NCI-H524 treated with DMSO at 0.1 percent for 48 hours (cell line): Measurements from ENCODE around the gene MAGEB6.
"Not testable (repeated sequence)": the region's sequence is repeated elsewhere in the genome, so short reads cannot be mapped to it uniquely, and the experiment has no call there.

Experiments used
- DNase-seq: peaks from one replicate; lab custom pipeline; 2025; lab: John Stamatoyannopoulos, UW

MAGEB6 gene, protein sequence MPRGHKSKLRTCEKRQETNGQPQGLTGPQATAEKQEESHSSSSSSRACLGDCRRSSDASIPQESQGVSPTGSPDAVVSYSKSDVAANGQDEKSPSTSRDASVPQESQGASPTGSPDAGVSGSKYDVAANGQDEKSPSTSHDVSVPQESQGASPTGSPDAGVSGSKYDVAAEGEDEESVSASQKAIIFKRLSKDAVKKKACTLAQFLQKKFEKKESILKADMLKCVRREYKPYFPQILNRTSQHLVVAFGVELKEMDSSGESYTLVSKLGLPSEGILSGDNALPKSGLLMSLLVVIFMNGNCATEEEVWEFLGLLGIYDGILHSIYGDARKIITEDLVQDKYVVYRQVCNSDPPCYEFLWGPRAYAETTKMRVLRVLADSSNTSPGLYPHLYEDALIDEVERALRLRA

DNA sequence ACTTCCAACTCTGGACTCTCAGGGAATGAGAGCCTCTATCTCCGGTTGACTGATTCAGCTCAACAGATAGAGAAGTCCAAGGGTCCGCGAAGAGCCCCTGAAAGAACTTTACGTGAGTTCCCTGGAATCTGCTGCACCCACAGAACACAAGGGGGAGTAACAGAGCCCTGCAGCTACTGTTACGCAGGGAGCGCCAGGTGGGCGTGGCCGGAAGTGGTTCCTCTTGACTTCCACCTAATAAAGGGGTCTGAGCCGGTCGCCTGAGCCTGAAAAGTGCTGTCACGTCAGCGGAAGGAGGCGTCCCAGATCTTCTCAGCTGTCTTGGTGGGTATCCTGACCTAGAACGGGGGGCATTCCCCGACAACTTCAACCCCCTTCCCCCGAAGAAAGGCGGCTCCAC lies at the start of gene MAGEB6:
TSS of gene MAGEB6 (plus strand) at position 237 of the 400 bp plus-strand sequence. CDS start 1,407 bp downstream, outside the sequence.
- no peak for DNase-seq

DNA sequence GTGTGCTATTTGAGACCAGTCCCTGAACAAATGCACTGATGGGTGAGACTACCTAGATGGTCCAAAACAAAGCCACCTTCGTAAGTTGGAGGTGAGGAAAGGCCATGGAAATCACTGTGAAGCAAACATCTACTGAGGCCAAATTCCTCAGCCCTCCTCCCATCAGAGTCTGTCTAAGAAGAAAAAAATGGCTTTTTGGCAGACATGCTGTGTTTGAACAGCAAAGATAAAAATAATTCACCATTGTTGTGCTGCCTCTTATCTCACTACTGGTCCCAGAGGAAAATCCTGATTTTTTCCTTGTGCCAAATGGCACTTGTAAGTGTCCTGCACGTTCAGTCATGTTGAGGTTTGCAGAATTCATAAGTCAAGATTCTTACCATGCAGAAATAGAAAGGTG lies 46.2 kb upstream of the MAGEB6 start:
- DNase-seq, result no peak

DNA sequence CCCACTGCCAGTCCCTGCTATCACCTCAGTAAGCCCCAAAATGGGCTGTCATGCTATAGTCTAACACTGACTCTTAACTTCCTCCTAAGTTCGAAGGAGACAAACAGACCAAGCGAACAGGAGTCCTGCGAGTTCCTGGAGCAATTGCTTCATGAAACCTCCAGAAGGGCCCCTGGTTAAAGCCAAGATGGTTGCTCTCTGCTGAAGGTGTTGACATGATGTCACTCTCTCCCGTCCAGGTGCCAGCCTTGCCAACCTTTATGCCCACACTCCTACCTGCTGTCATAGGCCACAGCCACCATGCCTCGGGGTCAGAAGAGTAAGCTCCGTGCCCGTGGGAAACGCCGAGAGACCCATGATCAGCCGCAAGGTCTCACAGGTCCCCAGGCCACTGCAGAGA lies 31.9 kb upstream of the MAGEB6 start, which contains the start of gene MAGEB6B:
TSS of gene MAGEB6B (plus strand) at position 301 of the 400 bp plus-strand sequence. CDS start at position 301, 0 bp downstream.
- no peak for DNase-seq

DNA sequence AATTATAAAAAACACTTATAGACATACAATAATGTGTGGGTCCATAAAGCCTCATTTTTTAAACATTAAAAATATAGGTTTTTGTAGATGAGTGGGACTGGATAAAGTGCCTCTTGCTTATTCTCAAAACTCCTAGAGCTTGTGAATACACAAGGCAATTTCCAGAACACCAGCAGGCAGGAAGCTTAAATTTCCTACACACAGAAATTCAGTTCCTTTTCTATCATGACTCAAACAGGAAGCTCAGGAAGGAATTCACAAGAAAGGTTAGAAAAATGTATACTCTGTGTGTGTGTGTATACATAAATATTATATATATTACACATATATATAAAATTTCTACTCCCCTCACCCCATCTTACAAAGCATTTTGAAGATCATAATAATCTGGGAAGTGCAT lies 11.3 kb downstream of the MAGEB6 start:
- no peak for DNase-seq

DNA sequence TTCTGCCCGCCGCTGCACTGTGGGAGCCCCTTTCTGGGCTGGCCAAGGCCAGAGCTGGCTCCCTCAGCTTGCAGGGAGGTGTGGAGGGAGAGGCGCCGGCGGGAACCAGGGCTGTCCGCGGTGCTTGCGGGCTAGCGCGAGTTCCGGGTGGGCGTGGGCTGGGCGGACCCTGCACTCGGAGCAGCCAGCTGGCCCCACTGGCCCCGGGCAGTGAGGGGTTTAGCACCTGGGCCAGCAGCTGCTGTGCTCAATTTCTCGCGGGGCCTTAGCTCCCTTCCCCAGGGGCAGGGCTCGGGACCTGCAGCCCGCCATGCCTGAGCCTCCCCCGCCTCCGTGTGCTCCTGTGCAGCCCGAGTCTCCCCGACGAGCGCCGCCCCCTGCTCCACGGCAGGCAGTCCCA lies 12.5 kb downstream of the MAGEB6 start:
- DNase-seq, result not testable (repeated sequence)

DNA sequence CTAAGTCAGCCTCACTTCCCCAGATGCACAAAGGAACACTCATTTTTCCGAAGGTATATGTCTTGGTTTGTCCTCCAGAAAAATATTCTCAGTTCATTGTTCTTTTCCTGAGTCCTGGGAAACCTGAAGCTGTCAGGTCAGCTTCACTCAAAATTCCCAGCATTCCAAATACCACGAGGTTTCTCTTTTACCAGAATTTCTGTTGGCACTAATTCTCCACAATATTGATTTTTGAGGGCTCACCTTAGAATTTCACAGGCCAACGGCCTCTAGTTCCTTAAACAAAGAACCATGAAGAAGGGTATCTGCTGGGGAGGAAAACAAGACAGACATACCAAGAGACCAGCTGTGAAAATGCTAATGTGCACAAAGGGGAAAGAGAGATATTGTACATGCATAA lies 15.8 kb downstream of the MAGEB6 start:
- DNase-seq, result no peak

DNA sequence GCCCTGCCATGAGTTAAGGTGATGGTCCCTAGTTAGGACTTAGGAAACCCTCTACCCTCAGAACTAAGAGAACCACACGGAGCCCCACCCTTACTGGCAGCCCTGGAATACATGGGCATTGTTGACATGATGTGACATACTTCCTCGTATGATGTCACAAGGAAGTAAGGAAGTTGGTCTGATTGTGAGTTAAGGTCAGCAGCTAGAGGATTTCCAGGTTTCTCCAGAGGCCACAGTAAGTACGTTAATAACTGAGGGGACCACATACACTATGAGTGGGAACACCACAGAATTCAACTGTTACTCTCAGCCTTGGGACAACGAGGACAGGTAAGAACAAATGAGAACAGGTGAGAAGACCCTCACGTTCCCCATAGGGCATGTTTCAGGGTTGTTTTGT lies 23.6 kb downstream of the MAGEB6 start, which contains the start of gene MAGEB5:
TSS of gene MAGEB5 (plus strand) at position 301 of the 400 bp plus-strand sequence. CDS start 1,133 bp downstream, outside the sequence.
- DNase-seq, result no peak

DNA sequence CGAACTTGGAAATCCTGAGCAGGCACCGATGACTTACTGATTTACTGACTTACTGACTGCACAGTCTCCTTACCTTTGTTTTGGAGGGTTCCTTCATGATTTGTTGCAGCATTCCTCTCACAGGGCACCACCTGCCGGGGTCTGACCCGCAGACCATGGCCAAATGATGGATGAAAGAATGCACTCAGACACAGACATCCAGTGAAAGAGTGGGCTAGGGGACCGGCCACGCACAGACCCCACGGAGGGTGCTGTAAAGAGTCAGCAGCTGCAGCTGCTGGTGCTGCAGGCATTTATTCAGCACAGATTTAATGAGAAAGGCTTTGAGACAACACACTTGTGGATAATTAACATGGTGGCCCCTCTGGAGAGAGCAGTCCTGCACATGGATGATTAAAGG lies 27.1 kb downstream of the MAGEB6 start:
- no peak for DNase-seq

DNA sequence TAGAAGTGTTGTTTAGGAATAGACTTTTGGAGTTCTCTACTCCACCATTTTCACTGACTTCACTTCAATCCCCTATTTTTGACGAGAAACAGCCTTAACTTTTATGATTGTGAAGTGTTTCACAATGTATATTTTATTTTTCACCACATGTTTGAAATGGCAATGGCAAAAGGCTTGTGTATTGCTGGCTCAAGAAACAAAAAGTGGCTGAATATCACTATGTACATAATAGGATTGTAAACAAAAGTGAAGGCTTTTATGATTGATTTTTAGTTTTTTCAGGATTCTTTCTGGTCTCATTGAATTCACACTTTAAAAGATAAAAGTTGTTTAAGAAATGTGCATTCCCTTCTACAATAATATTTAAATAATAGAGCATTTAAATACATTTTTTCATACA lies 41.9 kb downstream of the MAGEB6 start:
- DNase-seq, result no peak
